Measurements from ENCODE around the gene ABHD12.
"Not testable (repeated sequence)": the region's sequence is repeated elsewhere in the genome, so short reads cannot be mapped to it uniquely, and the experiment has no call there.

GRCh38 chr20:25260770-25261437 is 129.7 kb downstream of the ABHD12 start:
- TF ChIP-seq CTCF, POLR2A (IDR thresholded peaks at IDR 0.05): not testable (repeated sequence)
